Testis (tissue), 2 donors: ENCODE data around the gene DGCR8.

Experiments used
- POLR2A ChIP-seq: fragments of 450-650 bp; IDR thresholded peaks from one replicate; pipeline ENCODE4 v1.6.1; 2017; ENCODE audit warnings: antibody characterized with exemption, mild to moderate bottlenecking, moderate library complexity
- TF ChIP-seq, protein P1 (sequence below), 3 experiments: fragments of 450-650 bp in 2 of 3; fragments of 200-600 bp in 1 of 3; sonication (generic) in 1 of 3; IDR thresholded peaks; one replicate each; pipeline ENCODE4 v1.5.1; 2016 to 2019; ENCODE audit warnings: antibody characterized with exemption in 3 of 3, mild to moderate bottlenecking in 2 of 3, moderate library complexity in 1 of 3

DNA sequence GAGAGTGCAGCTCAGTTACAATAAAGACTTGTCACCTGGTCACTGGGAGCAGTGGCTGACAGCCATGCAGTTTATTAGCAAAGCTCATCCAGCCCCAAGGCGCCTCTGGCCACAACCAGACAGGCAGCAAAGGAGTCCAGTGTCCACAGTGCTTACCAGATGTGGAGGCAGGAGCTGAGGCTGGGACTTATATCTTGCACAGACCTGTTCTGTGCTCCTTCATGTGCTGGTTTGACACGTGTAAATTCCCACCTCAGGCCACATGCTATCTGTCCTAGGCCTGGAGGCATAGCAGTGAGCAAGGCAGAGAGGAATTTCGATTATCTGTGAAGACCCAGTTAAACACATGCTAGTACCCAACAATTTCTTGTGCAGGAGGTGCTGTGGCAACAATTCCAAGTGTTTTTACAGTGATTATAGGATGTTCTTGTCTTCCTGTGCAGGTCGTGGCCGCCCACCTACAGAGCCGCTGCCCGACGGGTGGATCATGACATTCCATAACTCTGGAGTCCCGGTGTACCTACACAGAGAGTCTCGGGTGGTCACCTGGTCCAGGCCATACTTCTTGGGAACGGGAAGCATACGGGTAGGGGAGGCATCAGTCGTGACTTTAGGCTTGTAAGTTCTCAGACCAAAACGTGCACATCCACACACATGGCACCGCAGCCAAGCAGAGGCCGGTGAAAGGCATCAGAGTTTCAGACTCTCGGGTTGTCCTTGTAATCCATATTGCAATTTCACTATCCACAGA lies 9.4 kb downstream of the DGCR8 start:
- TF ChIP-seq POLR2A = no peak
- TF ChIP-seq, protein P1, sequence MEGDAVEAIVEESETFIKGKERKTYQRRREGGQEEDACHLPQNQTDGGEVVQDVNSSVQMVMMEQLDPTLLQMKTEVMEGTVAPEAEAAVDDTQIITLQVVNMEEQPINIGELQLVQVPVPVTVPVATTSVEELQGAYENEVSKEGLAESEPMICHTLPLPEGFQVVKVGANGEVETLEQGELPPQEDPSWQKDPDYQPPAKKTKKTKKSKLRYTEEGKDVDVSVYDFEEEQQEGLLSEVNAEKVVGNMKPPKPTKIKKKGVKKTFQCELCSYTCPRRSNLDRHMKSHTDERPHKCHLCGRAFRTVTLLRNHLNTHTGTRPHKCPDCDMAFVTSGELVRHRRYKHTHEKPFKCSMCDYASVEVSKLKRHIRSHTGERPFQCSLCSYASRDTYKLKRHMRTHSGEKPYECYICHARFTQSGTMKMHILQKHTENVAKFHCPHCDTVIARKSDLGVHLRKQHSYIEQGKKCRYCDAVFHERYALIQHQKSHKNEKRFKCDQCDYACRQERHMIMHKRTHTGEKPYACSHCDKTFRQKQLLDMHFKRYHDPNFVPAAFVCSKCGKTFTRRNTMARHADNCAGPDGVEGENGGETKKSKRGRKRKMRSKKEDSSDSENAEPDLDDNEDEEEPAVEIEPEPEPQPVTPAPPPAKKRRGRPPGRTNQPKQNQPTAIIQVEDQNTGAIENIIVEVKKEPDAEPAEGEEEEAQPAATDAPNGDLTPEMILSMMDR (IDR thresholded peaks at IDR 0.05) = no peak
